HG03521 (cell line): Measurements from ENCODE around the gene TMUB1.

Experiments
- ATAC-seq: cut with Tn5 transposase; IDR thresholded peaks from one replicate; pipeline ENCODE4 v1.9.1; 2021; ENCODE audit warnings: mild to moderate bottlenecking, moderate library complexity; ENCODE audit not compliant: unreplicated experiment

Gene TMUB1

DNA sequence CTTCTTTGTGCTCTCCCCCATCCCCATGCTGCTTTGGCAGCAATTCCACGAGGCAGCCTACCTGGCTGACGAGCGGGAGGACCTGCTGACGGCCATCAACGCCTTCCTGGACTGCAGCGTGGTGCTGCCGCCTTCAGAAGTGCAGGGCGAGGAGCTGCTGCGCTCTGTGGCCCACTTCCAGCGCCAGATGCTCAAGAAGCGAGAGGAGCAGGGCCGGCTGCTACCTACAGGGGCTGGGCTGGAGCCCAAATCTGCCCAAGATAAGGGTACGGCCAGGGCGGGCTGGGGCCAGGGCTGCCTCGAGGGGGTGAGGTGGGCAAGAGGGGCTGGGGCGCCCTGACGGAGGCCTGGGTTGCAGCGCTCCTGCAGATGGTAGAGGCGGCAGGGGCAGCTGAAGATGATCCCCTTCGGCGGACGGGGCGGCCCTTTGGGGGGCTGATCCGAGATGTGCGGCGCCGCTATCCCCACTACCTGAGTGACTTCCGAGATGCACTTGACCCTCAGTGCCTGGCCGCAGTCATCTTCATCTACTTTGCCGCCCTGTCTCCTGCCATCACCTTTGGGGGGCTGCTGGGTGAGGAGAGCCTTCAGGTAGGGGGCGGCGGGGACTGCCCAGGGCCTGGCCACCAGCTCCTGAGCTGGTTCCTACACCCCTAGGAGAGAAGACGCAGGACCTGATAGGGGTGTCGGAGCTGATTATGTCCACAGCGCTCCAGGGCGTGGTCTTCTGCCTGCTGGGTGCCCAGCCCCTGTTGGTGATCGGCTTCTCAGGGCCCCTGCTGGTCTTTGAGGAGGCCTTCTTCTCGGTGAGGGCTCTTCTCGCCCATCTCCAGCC lies 12.0 kb downstream of the TMUB1 start:
- no peak for ATAC-seq

GRCh38 chr7:151070574-151070960 lies 12.7 kb downstream of the TMUB1 start:
- no peak for ATAC-seq

DNA sequence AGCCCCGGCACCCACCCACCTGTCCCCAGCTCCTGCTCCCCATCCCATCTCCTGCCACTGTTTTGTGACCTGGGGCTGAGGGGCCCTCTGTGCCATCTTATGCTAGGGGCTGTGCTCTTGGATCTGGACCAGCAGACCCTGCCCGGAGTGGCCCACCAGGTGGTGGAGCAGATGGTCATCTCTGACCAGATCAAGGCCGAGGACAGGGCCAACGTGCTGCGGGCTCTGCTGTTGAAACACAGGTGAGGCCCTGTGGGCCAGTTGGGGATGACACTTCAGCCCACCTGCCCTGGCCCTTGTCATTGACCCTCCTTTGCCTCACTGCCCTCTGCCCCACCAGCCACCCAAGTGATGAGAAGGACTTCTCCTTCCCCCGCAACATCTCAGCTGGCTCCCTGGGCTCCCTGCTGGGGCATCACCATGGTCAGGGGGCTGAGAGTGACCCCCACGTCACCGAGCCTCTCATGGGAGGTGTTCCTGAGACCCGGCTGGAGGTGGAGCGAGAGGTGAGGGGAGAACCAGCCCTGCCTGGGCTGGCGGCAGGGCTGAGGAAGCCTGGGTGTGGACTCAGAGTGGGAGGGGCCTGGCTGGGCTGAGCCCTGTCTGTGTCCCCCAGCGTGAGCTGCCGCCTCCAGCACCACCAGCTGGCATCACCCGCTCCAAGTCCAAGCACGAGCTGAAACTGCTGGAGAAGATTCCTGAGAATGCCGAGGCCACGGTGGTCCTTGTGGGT lies 13.3 kb downstream of the TMUB1 start:
- ATAC-seq: no peak

DNA sequence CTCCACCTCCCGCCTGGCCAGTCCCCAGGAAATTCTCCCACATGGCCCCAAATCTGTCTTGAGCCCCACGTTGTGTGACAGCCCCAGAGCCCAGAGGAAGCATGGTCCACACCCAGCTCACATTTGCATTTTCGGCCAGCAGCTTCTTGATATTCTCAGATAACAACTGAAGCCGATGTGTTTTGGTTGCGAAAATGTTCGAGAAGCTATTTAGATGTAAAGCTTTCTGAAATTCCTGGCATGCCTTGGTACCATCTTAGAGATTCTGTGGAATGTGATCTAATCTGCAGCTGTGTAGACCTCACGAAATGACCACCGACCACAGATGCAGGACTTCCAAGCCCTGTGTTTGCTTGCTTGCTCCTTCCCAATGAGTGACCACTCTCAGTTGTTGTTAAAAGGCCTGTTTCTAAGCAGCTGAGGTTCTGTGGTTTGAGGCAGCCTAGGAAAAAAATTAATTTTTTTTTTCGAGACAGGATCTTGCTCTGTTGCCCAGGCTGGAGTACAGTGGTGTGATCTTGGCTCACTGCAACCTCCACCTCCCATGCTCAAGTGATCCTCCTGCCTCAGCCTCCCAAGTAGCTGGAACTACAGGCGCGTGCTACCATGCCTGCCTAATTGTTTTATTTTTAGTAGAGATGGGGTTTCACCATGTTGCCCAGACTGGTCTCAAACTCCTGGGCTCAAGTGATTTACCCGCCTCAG lies 15.1 kb downstream of the TMUB1 start:
- ATAC-seq: no peak

GRCh38 chr7:151066273-151066974 lies 16.9 kb downstream of the TMUB1 start:
- ATAC-seq: no peak

GRCh38 chr7:151065516-151065915 lies 17.8 kb downstream of the TMUB1 start:
- no peak for ATAC-seq

DNA sequence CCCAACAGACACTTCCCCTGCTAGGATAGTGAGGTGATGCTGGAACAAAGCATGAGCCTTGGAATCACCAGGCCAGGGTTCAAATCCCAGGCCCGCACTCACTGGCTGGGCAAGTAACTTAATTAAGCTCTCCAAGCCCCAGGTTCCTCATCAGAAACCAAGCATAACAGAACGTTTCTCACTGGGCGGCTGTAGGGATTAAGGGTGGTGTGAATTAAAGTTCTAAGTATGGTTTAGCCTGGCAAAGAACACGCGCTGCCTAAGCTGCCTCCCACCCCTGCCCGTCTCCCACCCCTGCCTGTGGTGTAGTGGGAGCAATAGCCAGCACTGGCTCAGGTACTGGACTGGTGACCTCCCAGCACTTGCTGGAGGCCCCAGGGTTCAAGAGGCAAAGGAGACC lies 18.3 kb downstream of the TMUB1 start:
- no peak for ATAC-seq

GRCh38 chr7:151064454-151064853 lies 18.8 kb downstream of the TMUB1 start:
- no peak for ATAC-seq

- no peak for ATAC-seq
Observed at GRCh38 chr7:151063212-151063561, 20.1 kb downstream of the TMUB1 start.

DNA sequence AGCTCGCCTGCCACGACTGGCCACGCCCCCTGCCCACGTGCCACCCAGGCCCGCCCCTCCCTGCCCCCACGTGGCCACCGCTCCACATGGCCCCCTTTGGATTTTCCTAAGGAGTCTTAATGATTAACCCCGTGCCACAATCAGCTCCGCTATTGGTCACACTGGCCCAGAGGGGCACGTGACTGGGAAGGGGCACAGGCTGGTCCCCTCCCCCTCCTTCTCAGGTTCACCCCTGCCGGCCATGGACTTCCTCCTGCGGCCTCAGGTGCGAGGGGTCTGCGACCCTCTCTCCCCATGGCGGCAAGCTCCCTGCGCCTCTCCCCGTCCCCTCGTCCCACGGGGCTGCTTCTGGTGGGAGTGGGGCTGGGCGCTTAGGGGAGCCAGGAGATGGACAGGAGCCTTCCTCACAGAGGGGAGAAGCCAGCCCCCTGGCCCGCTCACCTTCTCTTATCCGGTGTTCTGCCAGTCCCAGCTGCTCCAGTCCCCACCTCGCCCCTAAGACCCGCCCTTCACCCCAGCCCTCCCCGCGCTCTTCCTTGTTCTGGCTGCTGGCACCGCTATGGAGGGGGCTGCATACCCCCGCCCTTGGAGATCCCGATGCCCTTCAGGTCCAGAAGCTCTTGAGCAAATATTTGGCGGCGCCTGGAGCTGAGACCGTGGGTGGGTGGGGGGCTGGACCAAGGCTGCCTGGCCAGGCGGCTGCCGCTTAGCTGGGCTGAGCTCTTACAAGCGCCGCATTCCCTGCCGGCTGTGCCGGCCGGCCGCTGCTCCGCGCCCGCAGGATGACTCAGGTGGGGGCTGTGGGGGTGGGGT lies 20.7 kb downstream of the TMUB1 start:
- no peak for ATAC-seq

GRCh38 chr7:151062111-151062398 lies 21.2 kb downstream of the TMUB1 start:
- no peak for ATAC-seq

DNA sequence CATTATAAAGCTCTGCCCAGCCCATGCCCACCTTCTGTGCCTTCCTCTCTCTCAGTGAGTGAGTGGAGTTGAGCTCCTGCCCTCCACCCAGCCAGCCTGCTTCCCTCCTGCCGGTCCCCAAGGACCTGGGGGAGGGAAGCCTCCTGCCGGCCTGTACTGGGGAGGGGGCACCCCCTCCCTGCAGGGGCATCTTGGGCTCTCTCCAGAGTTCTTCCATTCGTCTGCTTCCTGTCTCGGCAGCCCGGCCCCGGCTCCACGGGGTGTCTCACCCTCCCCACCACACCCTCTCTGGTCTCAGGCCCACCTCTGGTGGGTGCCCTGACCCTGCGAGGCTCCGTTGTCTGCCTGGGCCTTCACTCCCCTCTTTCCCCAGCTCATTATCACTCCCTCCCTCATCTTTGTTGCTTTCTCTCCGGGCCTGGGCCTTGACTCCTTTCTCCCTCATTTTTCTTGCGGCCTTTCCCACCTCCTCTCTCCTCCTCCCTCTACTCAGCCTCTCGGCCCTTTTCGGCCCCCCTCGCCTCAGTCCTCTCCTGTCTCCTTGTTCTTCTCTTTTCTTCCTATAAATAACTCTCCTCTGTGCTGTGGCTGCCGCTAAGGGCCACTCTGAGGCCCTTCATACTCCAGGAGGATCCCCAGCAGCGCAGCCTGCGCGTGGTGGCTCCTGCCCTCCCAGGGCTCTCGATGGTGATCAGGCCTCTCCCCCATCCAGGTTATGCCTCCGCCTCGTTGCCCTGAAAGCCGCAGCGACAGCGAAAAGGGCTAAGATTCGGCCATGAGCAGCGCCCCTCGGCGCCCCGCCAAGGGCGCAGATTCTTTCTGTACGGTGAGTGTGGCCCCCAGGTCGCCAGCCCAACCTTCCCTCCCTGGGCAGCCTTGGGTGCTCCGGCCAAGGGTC lies 21.8 kb downstream of the TMUB1 start:
- ATAC-seq: no peak

DNA sequence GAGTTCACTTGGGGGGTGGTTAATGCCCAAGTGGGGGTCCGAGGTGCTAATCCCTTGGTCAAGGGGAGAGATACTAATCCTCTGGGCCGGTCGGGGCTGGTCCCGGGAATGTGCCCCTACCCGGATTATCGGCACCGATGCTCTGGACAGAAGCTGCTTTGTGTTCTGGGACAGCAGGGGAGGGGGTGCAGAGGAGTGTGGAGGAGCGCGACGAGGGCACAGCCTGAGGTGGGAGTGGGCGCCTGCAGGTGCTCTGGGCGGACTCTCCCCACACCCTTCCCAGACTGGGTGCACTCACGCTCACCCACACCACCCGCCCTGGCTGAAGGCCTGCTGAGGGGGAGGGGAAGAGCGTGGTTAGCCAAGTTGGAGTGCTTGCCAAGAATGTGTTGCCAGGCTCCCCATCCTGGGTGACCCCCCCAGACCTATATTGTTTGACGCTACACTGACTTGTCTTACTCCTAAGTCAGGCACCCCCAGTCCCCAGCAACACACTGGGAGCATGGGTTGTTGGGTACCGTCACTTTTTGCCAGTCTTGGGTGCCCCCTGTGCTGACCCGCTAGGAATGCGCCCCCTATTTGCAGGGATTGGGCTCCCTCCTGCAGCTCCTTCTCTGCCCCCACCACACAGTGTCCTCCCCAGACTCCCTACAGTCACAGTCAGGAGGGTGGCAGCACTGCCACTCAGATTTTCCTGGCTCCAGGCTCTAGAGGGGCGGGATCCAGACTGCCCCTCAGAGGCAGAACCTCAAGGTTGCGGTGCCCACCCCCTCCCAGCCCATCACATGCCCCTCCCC lies 22.7 kb downstream of the TMUB1 start:
- ATAC-seq: no peak

GRCh38 chr7:151060113-151060415 lies 23.2 kb downstream of the TMUB1 start:
- ATAC-seq: no peak

GRCh38 chr7:151059367-151060112 lies 23.8 kb downstream of the TMUB1 start, which contains the start of gene SLC4A2:
SLC4A2 (plus strand) TSS chr7:151059589; CDS start chr7:151061988, 2,399 bp downstream.
- peak; percentile 25 for ATAC-seq

DNA sequence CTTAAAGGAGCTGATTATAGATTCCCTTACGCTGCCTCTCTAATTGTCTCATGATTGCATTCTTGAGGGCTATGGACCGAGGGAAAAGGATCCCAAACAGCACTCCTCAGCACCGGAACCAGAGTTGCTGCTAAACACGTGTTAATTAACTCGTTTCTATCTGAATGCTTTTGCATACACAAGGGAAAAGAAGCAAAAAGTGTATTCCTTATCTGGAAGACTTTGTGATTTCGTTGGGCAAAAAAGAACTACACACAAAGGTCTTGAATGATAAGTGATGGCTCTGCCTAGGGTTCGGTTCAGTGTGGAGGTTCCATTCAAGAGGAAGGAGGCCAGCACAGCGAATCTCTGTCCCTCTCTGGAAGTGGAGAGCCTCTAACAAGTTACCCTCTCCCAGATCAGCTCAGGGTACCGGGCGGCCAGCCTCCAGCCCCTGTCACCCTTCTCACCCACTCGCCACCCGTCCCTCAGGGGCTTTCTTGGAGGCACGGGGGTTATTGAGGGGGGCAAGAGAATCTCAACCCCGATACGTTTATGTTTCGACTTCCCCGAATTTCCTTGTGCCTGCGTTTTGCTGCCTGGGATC lies 24.4 kb downstream of the TMUB1 start:
- no peak for ATAC-seq

DNA sequence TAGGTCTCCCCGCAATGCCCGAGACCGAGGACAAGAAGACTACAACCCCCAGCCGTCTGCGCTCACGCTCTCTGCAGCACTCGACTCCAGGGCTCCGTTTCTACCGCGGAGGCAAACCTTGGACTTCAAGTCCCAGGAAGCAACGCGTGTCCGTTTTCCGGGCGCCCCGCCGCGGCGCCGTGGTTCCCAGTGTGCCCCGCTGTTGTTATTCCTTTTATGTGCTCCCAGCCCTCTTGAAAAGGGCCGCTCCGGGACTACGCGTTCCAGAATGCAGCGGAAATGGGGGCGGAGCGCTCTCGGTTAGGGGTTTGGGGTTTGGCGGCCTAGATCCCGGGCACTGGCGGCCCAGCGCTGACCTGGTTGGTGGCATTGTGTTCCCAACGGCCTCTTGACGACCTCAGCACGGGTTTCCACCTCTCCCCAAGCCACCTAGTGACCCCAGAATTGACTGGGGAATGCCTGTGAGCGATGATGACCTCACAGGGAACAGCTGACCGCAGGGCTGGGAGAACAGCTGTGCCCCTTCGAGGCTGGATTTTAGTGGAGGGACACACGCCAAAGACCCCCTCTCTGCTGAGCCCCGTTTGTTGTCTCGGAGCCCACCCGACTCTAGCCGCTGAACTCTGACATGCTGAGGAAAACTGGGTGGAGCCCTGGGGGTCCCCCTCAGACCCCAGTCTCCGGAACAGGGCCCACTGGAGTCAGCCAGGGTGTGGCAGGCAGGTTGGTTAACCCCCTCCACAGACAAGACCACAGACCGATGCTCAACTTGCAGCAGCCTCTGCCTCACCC lies 25.1 kb downstream of the TMUB1 start:
- ATAC-seq: peak; percentile 84
